Breast epithelium (tissue), 4 donors: Measurements from ENCODE around the gene DOK5. TPM values are rescaled to one million over a fixed set of nuclear protein-coding genes. Genes with fewer than 3 reads are reported as not detected.
"Not testable (repeated sequence)": the region's sequence is repeated elsewhere in the genome, so short reads cannot be mapped to it uniquely, and the experiment has no call there.

ENCODE experiments used
- DNase-seq, 2 donors: peaks; one replicate each; pipeline ENCODE4 v3.0.0-alpha.2; 2019; ENCODE audit warnings: low spot score in 2 of 2
- H3K27ac ChIP-seq, 2 donors: fragments of 200-600 bp; sonication (generic) in 1 of 2; one replicate each; pipeline ENCODE4 v1.5.1; 2016 to 2019; ENCODE audit warnings: mild to moderate bottlenecking in 1 of 2
- H3K27me3 ChIP-seq, 2 donors: fragments of 200-600 bp; sonication (generic) in 1 of 2; one replicate each; pipeline versions ENCODE4 v1.5.1 to v1.6.0; 2017 to 2019; ENCODE audit warnings: control low read depth in 1 of 2, mild to moderate bottlenecking in 1 of 2
- H3K36me3 ChIP-seq: fragments of 200-600 bp; one replicate; pipeline ENCODE4 v1.5.1; 2019
- H3K4me1 ChIP-seq, 2 donors: fragments of 200-600 bp; sonication (generic); one replicate each; pipeline ENCODE4 v1.5.1; 2016 to 2019; ENCODE audit warnings: control low read depth in 1 of 2
- H3K4me3 ChIP-seq, 3 donors: fragments of 200-600 bp; sonication (generic); 1 replicate in 2 of 3; 2 replicates in 1 of 3; pipeline ENCODE4 v1.5.1; 2016 to 2019; ENCODE audit warnings: mild to moderate bottlenecking in 3 of 3, moderate library complexity in 2 of 3
- H3K9me3 ChIP-seq, 2 donors: fragments of 200-600 bp; sonication (generic) in 1 of 2; one replicate each; pipeline ENCODE4 v1.5.1; 2016 to 2019; ENCODE audit warnings: control low read depth in 1 of 2
- CTCF ChIP-seq, 3 donors: fragments of 450-650 bp; IDR thresholded peaks; one replicate each; pipeline ENCODE4 v1.5.1; 2016 to 2017; ENCODE audit warnings: antibody characterized with exemption in 3 of 3, mild to moderate bottlenecking in 3 of 3, moderate library complexity in 3 of 3
- POLR2A ChIP-seq: fragments of 450-650 bp; IDR thresholded peaks from one replicate; pipeline ENCODE4 v1.6.1; 2016; ENCODE audit warnings: antibody characterized with exemption, mild to moderate bottlenecking, moderate library complexity
- POLR2AphosphoS5 ChIP-seq, 3 donors: sonication (generic); formaldehyde crosslinking; IDR thresholded peaks; one replicate each; pipeline ENCODE4 v1.6.1; 2017; ENCODE audit warnings: antibody characterized with exemption in 3 of 3
- intact Hi-C: fragments of 100-400 bp; cut with DNase I; formaldehyde crosslinking; loops from one replicate; pipeline ENCODE4 v1.15.1; 2023; ENCODE audit warnings: low total_unique reads
- total RNA-seq, 3 donors: library from RNA; depleted of rRNA; stranded (reverse); fragments of >200 nt; gene quantifications; one replicate each; pipeline ENCODE4 v1.1.0, GENCODE V29; 2016

The DOK5 gene
- total RNA-seq, 3 donors from 2014 or later: 2.0 to 4.0 (median 3.4) TPM

GRCh38 chr20:54474866-54475265, 527 bp upstream of the DOK5 start:
- no peaks in the 10 kb centered on the region for H3K9me3 ChIP-seq
- peaks cover 0 to 12% of the 10 kb centered on the region in 2 donors for H3K27me3 ChIP-seq
- H3K4me1 ChIP-seq: no peaks in the 10 kb centered on the region
- DNase-seq: no peak
- no peaks in the 10 kb centered on the region for H3K36me3 ChIP-seq
- intact Hi-C loops: no loop called here
- H3K27ac ChIP-seq: peak overlapping the region; percentile 48 to 59
- H3K4me3 ChIP-seq: peak overlapping the region; percentile 65 to 72 (median 66)
- TF ChIP-seq CTCF (IDR thresholded peaks at IDR 0.05) (no peak), POLR2AphosphoS5 (IDR thresholded peaks at IDR 0.05) (no peak), POLR2A (no peak)

- H3K4me1 ChIP-seq: no peaks in the 10 kb centered on the region
- no peak for TF ChIP-seq POLR2A
- TF ChIP-seq CTCF (IDR thresholded peaks at IDR 0.05): no peak
- TF ChIP-seq POLR2AphosphoS5 (IDR thresholded peaks at IDR 0.05): no peak
- no peaks in the 10 kb centered on the region for H3K9me3 ChIP-seq
- peak overlapping the region in 1 of 2 donors; percentile 59 for H3K27ac ChIP-seq
- H3K4me3 ChIP-seq: peak overlapping the region; percentile 65 to 72 (median 66)
- intact Hi-C loops: no loop called here
- H3K27me3 ChIP-seq: peaks cover 0 to 12% of the 10 kb centered on the region in 2 donors
- H3K36me3 ChIP-seq: no peaks in the 10 kb centered on the region
- DNase-seq: no peak
Observed at GRCh38 chr20:54476169-54477009, 996 bp downstream of the DOK5 start.

GRCh38 chr20:54477191-54477955, 2.0 kb downstream of the DOK5 start:
- no peaks in the 10 kb centered on the region for H3K4me1 ChIP-seq
- no peak for TF ChIP-seq POLR2A
- no peak for TF ChIP-seq POLR2AphosphoS5 (IDR thresholded peaks at IDR 0.05)
- TF ChIP-seq CTCF (IDR thresholded peaks at IDR 0.05): no peak
- no peaks in the 10 kb centered on the region for H3K9me3 ChIP-seq
- H3K4me3 ChIP-seq: peak overlapping the region in 2 of 3 donors; percentile 66 to 72
- peaks cover 0 to 12% of the 10 kb centered on the region in 2 donors for H3K27me3 ChIP-seq
- DNase-seq: no peak
- no peaks in the 10 kb centered on the region for H3K36me3 ChIP-seq
- intact Hi-C loops: no loop called here
- no peak overlapping the region for H3K27ac ChIP-seq

GRCh38 chr20:54479138-54479906, 3.9 kb downstream of the DOK5 start:
- no peak overlapping the region for H3K4me3 ChIP-seq
- no peaks in the 10 kb centered on the region for H3K36me3 ChIP-seq
- peaks cover 0 to 12% of the 10 kb centered on the region in 2 donors for H3K27me3 ChIP-seq
- H3K9me3 ChIP-seq: no peaks in the 10 kb centered on the region
- intact Hi-C loops: no loop called here
- H3K27ac ChIP-seq: no peak overlapping the region
- TF ChIP-seq POLR2AphosphoS5 (IDR thresholded peaks at IDR 0.05) (no peak), CTCF (IDR thresholded peaks at IDR 0.05) (no peak)
- no peak for DNase-seq
- no peaks in the 10 kb centered on the region for H3K4me1 ChIP-seq

GRCh38 chr20:54479937-54480336, 4.5 kb downstream of the DOK5 start:
- H3K27me3 ChIP-seq: peaks cover 0 to 12% of the 10 kb centered on the region in 2 donors
- H3K36me3 ChIP-seq, H3K27ac ChIP-seq, intact Hi-C loops, H3K4me1 ChIP-seq, DNase-seq, H3K4me3 ChIP-seq, H3K9me3 ChIP-seq: not testable (repeated sequence)
